GM18909 (cell line): ENCODE data around the gene OPN1MW.
A peak's percentile ranks its signal among the peaks of the same experiment; 100 is the strongest.
"Not testable (repeated sequence)": the region's sequence is repeated elsewhere in the genome, so short reads cannot be mapped to it uniquely, and the experiment has no call there.

Experiments
- ATAC-seq: cut with Tn5 transposase; IDR thresholded peaks from one replicate; pipeline ENCODE4 v1.9.1; 2021; ENCODE audit warnings: mild to moderate bottlenecking; ENCODE audit not compliant: unreplicated experiment, poor library complexity

The OPN1MW gene

DNA sequence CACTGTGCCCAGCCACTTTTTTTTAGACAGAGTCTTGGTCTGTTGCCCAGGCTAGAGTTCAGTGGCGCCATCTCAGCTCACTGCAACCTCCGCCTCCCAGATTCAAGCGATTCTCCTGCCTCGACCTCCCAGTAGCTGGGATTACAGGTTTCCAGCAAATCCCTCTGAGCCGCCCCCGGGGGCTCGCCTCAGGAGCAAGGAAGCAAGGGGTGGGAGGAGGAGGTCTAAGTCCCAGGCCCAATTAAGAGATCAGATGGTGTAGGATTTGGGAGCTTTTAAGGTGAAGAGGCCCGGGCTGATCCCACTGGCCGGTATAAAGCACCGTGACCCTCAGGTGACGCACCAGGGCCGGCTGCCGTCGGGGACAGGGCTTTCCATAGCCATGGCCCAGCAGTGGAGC, at the start of gene OPN1MW:
Gene OPN1MW (plus strand): TSS at position 301 of the 400 bp plus-strand sequence. CDS start 82 bp downstream, at position 383.
- ATAC-seq: not testable (repeated sequence)

DNA sequence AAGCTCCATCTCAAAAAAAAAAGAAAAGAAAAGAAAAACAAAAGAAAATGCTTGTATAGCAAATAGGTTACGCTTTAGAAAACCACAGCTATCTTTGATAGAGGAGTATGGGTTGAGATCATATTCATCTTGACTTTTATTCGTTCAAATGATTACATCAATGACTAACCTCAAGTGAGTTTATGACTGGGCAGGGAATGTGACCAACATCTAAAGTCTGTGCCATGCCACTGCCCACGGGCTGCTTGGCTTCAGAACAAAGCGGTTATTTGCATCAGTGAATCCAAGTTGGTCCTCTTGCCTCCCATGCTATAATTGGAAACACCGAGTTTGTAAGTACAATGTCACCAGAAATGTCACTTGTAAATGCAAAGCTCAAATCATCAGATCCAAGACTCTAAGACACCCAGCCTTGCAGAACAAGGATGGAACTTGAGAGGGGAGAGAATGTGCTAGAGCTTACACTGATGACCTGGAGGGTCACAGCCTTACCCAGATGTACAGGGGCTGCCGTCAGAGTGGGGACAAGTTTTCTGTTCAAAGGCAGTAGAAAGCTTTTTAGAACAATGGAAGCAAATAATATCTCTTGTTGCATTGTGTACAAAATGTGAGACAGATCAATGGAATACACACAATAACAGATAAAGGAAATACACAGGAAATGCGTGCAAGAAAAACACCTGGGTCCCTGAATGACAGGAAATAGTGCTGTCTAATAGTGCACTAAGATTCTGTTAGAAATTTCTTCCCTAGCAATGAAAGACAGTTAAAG, 46.8 kb upstream of the OPN1MW start:
- no peak for ATAC-seq

DNA sequence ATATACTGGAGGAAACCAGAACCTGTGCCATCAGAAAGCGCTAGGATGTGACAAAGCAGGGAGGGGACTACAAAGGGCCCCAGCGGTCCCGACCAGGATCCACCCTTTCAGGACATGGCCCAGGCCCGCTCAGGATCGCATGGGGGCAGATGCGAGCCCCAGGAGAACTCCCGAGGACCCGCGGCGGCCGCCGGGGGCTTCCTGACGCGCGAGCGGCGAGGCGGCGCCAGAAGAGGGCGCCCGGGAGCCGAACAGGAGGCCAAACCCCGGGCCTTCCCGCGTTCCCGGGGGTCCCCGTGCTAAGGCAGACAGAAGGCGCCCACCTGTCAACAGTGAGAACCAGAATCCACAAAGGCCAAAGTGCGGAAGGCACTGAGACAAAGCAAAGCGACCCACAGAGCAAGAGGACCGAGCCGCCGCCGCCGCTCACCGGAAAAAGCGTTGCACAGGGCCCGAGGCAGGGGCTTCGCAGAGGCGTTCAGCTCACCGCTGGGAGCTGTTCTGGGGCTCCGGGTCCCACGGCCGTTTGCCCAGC, 45.7 kb upstream of the OPN1MW start:
- ATAC-seq: no peak

DNA sequence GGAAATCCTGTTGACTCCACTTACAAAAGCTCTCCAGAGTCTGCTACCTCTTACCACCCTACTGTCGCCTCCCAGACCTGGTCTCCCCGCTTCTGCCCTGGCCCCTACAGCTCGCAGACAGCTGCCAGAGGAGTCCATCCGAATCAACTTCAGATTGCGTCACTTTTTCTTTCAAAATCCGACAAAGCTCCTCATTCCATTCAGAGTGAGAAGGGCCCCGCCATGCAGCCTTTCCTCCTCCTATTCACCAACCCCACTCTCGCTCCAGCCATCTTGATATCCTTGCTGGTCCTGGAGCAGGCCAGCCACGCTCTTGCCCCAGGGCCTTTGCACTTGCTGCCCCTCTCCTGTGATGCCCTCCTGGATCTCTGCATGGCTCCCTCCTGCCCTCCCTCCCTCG, 43.5 kb upstream of the OPN1MW start:
- no peak for ATAC-seq

DNA sequence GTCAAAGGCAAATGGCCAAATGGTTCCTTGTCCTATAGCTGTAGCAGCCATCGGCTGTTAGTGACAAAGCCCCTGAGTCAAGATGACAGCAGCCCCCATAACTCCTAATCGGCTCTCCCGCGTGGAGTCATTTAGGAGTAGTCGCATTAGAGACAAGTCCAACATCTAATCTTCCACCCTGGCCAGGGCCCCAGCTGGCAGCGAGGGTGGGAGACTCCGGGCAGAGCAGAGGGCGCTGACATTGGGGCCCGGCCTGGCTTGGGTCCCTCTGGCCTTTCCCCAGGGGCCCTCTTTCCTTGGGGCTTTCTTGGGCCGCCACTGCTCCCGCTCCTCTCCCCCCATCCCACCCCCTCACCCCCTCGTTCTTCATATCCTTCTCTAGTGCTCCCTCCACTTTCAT, 42.2 kb upstream of the OPN1MW start:
- ATAC-seq: no peak

DNA sequence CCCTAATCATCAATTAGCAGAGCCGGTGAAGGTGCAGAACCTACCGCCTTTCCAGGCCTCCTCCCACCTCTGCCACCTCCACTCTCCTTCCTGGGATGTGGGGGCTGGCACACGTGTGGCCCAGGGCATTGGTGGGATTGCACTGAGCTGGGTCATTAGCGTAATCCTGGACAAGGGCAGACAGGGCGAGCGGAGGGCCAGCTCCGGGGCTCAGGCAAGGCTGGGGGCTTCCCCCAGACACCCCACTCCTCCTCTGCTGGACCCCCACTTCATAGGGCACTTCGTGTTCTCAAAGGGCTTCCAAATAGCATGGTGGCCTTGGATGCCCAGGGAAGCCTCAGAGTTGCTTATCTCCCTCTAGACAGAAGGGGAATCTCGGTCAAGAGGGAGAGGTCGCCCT, 41.7 kb upstream of the OPN1MW start:
- ATAC-seq: no peak

DNA sequence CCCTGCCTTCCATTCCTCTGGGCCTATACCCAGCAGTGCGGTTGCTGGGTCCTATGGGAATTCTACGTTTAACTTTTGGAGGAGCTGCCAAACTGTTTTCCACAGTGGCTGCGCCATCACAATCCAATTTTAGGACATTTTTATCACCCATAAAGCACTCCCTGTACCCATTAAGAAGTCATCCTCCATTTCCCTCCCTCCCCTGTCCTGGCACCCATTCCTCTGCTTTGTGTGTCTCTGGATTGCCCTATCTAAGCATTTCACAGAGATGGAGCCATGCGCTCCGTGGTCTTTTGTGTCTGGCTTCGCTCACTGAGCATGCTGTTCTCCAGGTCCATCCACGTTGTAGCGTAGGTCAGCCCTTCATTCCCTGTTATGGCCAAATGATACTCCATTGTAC, 40.0 kb upstream of the OPN1MW start:
- ATAC-seq: no peak

DNA sequence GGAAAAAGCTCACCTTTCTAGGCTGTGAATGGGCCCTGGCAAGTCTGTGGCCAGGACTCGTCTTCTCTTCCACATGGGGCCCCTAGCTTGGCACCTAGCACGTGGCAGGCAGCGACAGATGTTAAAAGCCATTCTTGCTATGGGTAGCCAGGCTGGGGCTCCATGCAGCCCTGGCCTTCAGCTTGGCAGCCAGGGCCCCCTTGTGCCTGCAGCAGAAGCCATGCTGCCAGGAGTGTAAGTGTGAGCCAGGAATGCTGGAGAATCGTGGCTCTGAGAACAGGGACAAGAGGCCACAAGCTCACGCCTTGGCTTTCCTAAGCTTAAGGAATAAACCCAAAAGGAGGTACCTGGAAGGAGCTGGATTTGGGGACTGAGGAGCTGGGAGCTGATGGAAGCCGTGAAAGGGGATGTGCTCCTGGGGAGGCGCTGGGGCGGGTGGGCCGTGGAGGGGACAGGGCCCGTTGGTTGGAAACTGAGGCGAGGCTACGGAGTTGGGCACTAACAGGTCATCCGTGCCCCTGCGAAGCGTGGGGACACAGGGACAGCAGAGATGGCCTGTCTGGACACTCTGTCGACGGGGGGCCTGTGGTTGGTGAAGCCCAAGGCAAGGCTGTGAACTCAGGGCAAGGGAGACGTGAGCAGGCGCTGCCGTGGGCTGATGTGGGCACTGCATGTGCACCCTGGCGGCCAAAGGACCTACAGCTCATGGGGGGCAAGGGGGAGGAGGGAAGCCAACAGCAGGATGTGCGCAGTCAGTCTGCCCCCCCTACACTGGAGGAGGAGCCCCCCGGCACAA, 39.2 kb upstream of the OPN1MW start:
- no peak for ATAC-seq

DNA sequence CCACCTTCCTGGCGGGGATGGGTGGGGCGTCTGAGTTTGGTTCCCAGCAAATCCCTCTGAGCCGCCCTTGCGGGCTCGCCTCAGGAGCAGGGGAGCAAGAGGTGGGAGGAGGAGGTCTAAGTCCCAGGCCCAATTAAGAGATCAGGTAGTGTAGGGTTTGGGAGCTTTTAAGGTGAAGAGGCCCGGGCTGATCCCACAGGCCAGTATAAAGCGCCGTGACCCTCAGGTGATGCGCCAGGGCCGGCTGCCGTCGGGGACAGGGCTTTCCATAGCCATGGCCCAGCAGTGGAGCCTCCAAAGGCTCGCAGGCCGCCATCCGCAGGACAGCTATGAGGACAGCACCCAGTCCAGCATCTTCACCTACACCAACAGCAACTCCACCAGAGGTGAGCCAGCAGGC, 38.4 kb upstream of the OPN1MW start, which contains the start of gene OPN1LW:
Gene OPN1LW (plus strand): TSS at position 234 of the 400 bp plus-strand sequence. CDS start 41 bp downstream, at position 275.
- not testable (repeated sequence) for ATAC-seq

DNA sequence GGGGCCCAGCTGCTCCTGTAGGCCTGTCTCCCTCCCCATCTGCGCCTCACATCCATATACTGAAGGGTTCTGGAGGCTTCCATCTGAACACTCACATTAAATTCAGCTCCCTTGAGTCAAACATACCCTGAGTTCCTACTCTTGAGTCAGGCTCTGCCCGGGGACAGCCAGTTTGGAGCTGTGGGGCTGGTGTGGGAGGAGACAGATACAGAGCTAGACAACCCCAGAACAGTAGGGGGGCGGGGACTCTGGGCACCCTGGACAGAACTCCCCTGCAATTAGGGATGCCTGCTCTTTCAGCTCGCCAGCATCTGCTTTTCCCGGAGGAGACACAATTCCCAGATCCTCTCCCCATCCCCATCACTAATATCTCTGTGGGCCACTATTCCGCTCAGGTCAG, 31.4 kb upstream of the OPN1MW start:
- ATAC-seq: not testable (repeated sequence)

DNA sequence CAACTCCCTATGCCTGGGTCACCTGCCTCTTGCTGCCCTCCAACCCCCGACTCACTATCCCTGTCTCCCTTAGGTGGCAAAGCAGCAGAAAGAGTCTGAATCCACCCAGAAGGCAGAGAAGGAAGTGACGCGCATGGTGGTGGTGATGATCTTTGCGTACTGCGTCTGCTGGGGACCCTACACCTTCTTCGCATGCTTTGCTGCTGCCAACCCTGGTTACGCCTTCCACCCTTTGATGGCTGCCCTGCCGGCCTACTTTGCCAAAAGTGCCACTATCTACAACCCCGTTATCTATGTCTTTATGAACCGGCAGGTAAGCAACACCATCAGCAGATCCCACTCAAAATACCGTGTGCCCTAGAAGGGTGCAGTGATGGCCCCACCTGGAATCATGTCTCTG, 26.2 kb upstream of the OPN1MW start:
- not testable (repeated sequence) for ATAC-seq

DNA sequence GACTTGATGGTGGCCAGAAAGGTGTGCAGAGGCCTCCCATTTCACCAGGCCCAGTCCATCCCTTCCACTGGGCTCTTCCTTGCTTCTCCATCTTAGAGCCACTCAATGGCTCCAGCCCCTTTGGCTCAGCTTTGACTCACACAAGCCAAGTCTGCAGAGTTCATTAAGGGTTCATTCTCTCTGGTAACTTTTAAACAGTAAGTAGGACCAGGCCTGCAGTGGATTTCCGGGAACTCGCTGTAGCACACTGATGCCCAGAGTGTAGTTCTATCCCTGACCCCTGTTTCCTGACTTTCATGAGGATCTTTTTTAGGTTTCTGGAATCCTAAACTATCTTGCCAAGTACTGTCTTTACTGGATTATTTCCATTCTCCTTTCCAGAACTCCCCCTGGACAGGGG, 25.2 kb upstream of the OPN1MW start:
- ATAC-seq: not testable (repeated sequence)

DNA sequence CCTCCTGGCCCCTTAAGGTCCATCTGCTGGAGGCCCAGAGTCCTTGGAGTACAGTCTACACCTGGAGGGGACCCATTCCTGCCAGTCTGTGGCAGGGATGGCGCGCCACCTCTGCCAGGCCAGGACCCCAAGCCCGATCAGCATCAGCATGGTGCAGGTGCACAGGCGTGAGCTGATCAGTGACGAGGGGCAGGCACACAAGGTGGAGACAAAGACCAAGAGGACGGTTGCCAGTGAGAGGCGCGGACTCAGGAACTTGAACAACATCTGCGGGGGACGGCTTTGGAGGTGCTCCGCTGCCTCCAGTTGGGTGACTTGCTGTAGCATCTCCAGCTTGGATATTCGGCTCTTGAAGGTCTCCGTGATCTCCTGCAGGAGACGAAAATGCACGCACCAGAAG, 23.1 kb upstream of the OPN1MW start:
- not testable (repeated sequence) for ATAC-seq

DNA sequence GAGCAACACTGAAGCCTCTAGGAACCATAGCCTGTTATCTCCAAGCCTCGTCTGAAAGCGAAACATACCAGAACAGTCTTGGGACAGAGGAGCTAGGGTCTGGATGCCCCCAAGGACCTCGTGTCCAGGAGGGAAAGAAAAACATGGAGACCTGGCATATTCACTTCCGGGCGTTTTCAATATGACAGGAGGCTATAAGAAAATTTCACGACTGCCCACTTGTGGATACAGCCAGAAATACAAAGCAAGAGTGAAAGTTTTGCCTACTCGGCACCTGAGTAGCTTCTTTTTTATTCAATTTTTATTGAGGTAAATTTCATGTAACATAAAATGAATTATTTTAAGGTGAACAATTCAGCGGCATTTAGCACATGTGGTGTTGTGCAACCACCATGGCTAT, 17.5 kb upstream of the OPN1MW start:
- not testable (repeated sequence) for ATAC-seq

DNA sequence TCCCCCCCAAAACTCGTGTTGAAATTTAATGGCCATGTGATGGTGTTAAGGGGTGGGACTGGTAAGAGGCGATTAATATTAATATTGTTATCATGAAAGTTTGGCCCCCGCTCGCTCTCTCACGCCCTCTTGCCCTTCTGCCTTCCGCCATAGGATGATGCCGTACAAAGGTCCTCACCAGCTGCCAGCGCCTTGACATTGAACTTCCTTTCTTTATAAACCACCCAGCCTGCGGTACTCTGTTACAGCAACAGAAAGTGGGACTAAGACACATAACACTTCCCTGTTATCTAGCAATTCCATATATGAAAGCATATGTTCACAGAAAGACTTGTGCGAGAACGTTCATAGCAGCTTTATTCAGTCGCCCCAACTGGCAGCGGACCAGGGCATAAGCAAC, 14.0 kb upstream of the OPN1MW start:
- not testable (repeated sequence) for ATAC-seq

DNA sequence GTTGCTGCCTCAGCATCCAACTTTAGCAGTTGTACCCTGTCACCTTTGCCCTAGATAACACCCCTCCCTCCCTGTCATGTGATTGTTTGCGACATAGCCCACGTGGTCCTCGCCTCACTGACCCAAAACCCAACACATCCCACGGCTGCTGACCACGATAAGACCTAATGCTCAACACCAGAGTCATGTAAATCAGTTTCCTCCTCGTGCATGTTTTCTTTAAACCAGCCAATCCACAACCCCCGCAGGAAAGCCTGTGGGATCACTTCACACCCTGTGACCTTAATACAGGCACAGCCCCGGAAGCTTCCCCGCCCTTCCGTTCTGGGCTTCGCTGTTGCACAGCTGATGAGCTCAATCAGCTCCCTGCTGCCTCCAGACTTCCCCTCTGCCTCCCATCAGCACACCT, 9.9 kb upstream of the OPN1MW start:
- peak; percentile 72 for ATAC-seq

DNA sequence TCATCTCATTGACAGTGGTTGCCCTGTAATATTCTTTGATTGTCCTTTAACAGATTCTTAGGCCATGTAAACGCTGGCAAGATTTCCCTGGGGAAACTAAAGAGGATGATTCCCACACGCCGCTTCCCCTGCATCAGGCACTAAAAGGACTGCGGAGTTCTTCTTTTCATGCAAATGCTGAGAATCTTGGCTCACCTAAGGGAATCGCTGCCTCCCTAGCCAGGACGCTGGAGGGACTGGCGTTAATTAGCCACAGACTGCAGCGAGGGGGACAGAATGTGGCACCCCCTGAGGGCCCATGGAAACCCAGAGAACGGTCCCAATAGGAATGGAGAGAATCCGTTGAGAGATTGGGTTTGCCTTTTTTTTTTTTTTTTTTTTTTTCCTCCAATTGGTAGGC, 8.0 kb upstream of the OPN1MW start:
- not testable (repeated sequence) for ATAC-seq

DNA sequence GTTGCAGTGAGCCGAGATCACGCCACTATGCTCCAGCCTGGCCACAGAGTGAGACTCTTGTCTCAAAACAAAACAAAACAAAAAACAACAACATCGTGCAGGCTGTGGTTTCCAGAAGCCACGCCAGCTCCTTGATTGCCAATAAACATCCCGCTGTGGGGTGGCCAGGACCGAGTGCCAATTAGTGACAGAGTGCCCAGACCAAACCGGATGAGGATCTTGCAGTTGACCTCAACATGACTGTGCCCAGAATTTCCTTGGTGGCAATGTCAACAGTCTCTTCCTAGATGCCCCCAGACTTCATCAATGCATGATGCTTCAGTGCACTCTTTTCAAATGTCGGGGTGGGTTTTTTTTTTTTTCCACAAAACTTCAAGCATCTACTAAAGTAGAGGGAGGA, 1.4 kb downstream of the OPN1MW start:
- ATAC-seq: not testable (repeated sequence)

DNA sequence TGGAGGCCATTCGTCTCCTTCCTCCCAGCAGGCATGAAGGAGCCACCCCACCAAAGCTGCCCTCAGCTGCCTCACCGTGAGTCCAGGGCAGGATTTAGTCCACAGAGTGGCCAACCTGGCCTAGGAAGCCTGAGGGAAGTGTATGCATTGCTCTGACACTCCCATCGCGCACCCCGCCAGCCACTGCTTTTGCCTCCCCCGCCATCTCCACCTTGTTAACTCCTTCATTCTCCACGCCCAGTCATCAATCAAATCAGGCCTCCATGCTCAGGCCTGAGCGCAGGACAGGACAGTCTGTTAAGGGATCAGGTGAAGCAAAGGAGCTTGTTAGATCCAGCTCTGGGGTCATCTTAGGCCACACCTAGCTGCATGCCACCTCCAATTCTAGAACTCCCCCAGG, 10.4 kb downstream of the OPN1MW start:
- not testable (repeated sequence) for ATAC-seq

DNA sequence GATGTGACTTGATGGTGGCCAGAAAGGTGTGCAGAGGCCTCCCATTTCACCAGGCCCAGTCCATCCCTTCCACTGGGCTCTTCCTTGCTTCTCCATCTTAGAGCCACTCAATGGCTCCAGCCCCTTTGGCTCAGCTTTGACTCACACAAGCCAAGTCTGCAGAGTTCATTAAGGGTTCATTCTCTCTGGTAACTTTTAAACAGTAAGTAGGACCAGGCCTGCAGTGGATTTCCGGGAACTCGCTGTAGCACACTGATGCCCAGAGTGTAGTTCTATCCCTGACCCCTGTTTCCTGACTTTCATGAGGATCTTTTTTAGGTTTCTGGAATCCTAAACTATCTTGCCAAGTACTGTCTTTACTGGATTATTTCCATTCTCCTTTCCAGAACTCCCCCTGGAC, 11.9 kb downstream of the OPN1MW start:
- not testable (repeated sequence) for ATAC-seq

DNA sequence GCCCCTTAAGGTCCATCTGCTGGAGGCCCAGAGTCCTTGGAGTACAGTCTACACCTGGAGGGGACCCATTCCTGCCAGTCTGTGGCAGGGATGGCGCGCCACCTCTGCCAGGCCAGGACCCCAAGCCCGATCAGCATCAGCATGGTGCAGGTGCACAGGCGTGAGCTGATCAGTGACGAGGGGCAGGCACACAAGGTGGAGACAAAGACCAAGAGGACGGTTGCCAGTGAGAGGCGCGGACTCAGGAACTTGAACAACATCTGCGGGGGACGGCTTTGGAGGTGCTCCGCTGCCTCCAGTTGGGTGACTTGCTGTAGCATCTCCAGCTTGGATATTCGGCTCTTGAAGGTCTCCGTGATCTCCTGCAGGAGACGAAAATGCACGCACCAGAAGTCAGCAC, 14.1 kb downstream of the OPN1MW start:
- ATAC-seq: not testable (repeated sequence)
